NCI-H2196 treated with DMSO at 0.1 percent for 48 hours (cell line): Measurements from ENCODE around the gene NID1.
A peak's percentile ranks its signal among the peaks of the same experiment; 100 is the strongest.
"Not testable (repeated sequence)": the region's sequence is repeated elsewhere in the genome, so short reads cannot be mapped to it uniquely, and the experiment has no call there.

Source experiments
- DNase-seq: peaks from one replicate; lab custom pipeline; 2025; ENCODE audit not compliant: unreplicated experiment; lab: John Stamatoyannopoulos, UW

The NID1 gene

GRCh38 chr1:236064674-236065508 lies at the start of gene NID1:
Gene NID1 (minus strand): TSS chr1:236065090. CDS start chr1:236065079, 11 bp downstream.
- peak; percentile 0 for DNase-seq

GRCh38 chr1:236114076-236114747 lies 49.3 kb upstream of the NID1 start:
- DNase-seq = no peak

GRCh38 chr1:236113324-236114032 lies 48.6 kb upstream of the NID1 start:
- no peak for DNase-seq

GRCh38 chr1:236112332-236112627 lies 47.4 kb upstream of the NID1 start:
- DNase-seq = no peak

- no peak for DNase-seq
Observed at GRCh38 chr1:236111527-236112331, 46.8 kb upstream of the NID1 start.

GRCh38 chr1:236110137-236110536 lies 45.2 kb upstream of the NID1 start:
- no peak for DNase-seq

- no peak for DNase-seq
Observed at GRCh38 chr1:236108027-236108648, 43.2 kb upstream of the NID1 start.

GRCh38 chr1:236107121-236107907 lies 42.4 kb upstream of the NID1 start:
- no peak for DNase-seq

- DNase-seq = no peak
Observed at GRCh38 chr1:236103646-236104218, 38.8 kb upstream of the NID1 start.

GRCh38 chr1:236103059-236103458 lies 38.2 kb upstream of the NID1 start:
- no peak for DNase-seq

GRCh38 chr1:236102611-236103010 lies 37.7 kb upstream of the NID1 start:
- DNase-seq = no peak

GRCh38 chr1:236101233-236102200 lies 36.6 kb upstream of the NID1 start:
- DNase-seq = no peak

GRCh38 chr1:236100799-236101198 lies 35.9 kb upstream of the NID1 start:
- no peak for DNase-seq

- no peak for DNase-seq
Observed at GRCh38 chr1:236099355-236099974, 34.6 kb upstream of the NID1 start.

GRCh38 chr1:236098267-236098666 lies 33.4 kb upstream of the NID1 start:
- DNase-seq = no peak

GRCh38 chr1:236096660-236097482 lies 32.0 kb upstream of the NID1 start:
- not testable (repeated sequence) for DNase-seq
